SK-N-SH (cell line): Measurements from ENCODE around the gene NOTCH1. TPM values are rescaled to one million over a fixed set of nuclear protein-coding genes. Genes with fewer than 3 reads are reported as not detected.

ENCODE experiments used
- CTCF ChIA-PET: fragments of 300-600, 350-600 bp; formaldehyde crosslinking; extraction: SDS; loops from one replicate; lab custom pipeline; 2021; lab: Yijun Ruan, JAX
- POLR2A ChIA-PET: fragments of 350-600 bp; sonication (Branson Sonifier 250); formaldehyde crosslinking; extraction: SDS; loops from one replicate; lab custom pipeline; 2020; ENCODE audit warnings: antibody characterized with exemption, inconsistent platforms; lab: Yijun Ruan, JAX
- DNase-seq: peaks from one replicate; pipeline ENCODE4 v3.0.0; 2012
- H2AFZ ChIP-seq: fragments of 200-600 bp; sonication (generic); 2 replicates; pipeline ENCODE4 v1.8.1; 2016; ENCODE audit warnings: antibody characterized with exemption, mild to moderate bottlenecking, low read depth
- H3F3A ChIP-seq: fragments of 200-600 bp; sonication (generic); replicated peaks from 2 replicates; pipeline ENCODE3; 2016; ENCODE audit warnings: antibody characterized with exemption, mild to moderate bottlenecking; ENCODE audit not compliant: insufficient read depth
- H3K27ac ChIP-seq, 2 experiments: fragments of 200-500 bp in 1 of 2; fragments of 200-600 bp in 1 of 2; sonication (Bioruptor generic) in 1 of 2; sonication (generic), shearing (Covaris generic) in 1 of 2; 2 replicates each; pipeline versions ENCODE4 v1.5.1 to v1.6.1; 2014 to 2016; ENCODE audit warnings: low read depth in 2 of 2, inconsistent platforms in 1 of 2, low read length in 1 of 2, mild to moderate bottlenecking in 1 of 2, mixed read lengths in 1 of 2
- H3K27me3 ChIP-seq: fragments of 200-600 bp; sonication (generic), shearing (Covaris generic); 2 replicates; pipeline ENCODE4 v1.6.1; 2016; ENCODE audit warnings: mixed run types; ENCODE audit not compliant: insufficient read depth
- H3K36me3 ChIP-seq, 2 experiments: fragments of 200-500 bp in 1 of 2; fragments of 200-600 bp in 1 of 2; sonication (Bioruptor generic) in 1 of 2; sonication (generic) in 1 of 2; replicated peaks in 1 of 2; 2 replicates each; pipeline versions ENCODE3 to v1.5.1; 2014 to 2016; ENCODE audit warnings: low read length in 1 of 2, mild to moderate bottlenecking in 1 of 2; ENCODE audit not compliant: insufficient read depth in 2 of 2, control insufficient read depth in 1 of 2
- H3K4me1 ChIP-seq, 2 experiments: fragments of 200-500 bp in 1 of 2; fragments of 200-600 bp in 1 of 2; sonication (Bioruptor generic) in 1 of 2; sonication (generic), shearing (Covaris generic) in 1 of 2; 2 replicates each; pipeline versions ENCODE4 v1.5.1 to v1.6.1; 2014 to 2016; ENCODE audit warnings: low read depth in 1 of 2, low read length in 1 of 2, mixed run types in 1 of 2; ENCODE audit not compliant: insufficient read depth in 2 of 2, control insufficient read depth in 1 of 2
- H3K4me2 ChIP-seq: fragments of 200-600 bp; sonication (generic), shearing (Covaris generic); 2 replicates; pipeline ENCODE4 v1.6.1; 2017; ENCODE audit warnings: mixed run types
- H3K4me3 ChIP-seq, 2 experiments: fragments of 200-500 bp in 1 of 2; fragments of 200-600 bp in 1 of 2; sonication (Bioruptor generic) in 1 of 2; sonication (generic), shearing (Covaris generic) in 1 of 2; 2 replicates each; pipeline versions ENCODE4 v1.5.1 to v1.8.1; 2014 to 2016; ENCODE audit warnings: low read depth in 2 of 2, inconsistent platforms in 1 of 2, low read length in 1 of 2, mild to moderate bottlenecking in 1 of 2, mixed read lengths in 1 of 2, moderate library complexity in 1 of 2
- H3K79me2 ChIP-seq: fragments of 200-600 bp; sonication (generic); 2 replicates; pipeline ENCODE4 v1.8.1; 2017; ENCODE audit warnings: mild to moderate bottlenecking; ENCODE audit not compliant: insufficient read depth
- H3K9ac ChIP-seq: fragments of 200-600 bp; sonication (generic); 2 replicates; pipeline ENCODE4 v1.6.1; 2017; ENCODE audit warnings: mixed run types
- H3K9me2 ChIP-seq: fragments of 200-600 bp; sonication (generic); 2 replicates; pipeline ENCODE4 v1.6.1; 2017; ENCODE audit warnings: mixed run types
- H3K9me3 ChIP-seq: fragments of 200-600 bp; sonication (generic); 2 replicates; pipeline ENCODE4 v1.6.1; 2017; ENCODE audit warnings: mixed run types, mild to moderate bottlenecking, moderate library complexity
- H4K20me1 ChIP-seq: fragments of 200-600 bp; sonication (generic); 2 replicates; pipeline ENCODE4 v1.6.1; 2017; ENCODE audit warnings: mild to moderate bottlenecking, mixed run types; ENCODE audit not compliant: insufficient read depth
- CHD2 ChIP-seq: fragments of 150-350 bp; IDR thresholded peaks from 2 replicates; pipeline ENCODE4 v1.6.1; 2018; ENCODE audit warnings: low read length; ENCODE audit not compliant: partially characterized antibody
- FOXJ3 ChIP-seq: sonication (generic); formaldehyde crosslinking; IDR thresholded peaks from 2 replicates; pipeline ENCODE4 v1.5.1; 2020; ENCODE audit warnings: mild to moderate bottlenecking, missing genetic modification reagents
- FOXM1 ChIP-seq: IDR thresholded peaks from 2 replicates; pipeline ENCODE4 v1.4.0; 2012; ENCODE audit warnings: low read depth, mild to moderate bottlenecking
- GABPA ChIP-seq: IDR thresholded peaks from 2 replicates; pipeline ENCODE4 v1.4.0; 2012; ENCODE audit warnings: low read depth, mild to moderate bottlenecking
- GATA2 ChIP-seq: sonication (generic); formaldehyde crosslinking; IDR thresholded peaks from 2 replicates; pipeline ENCODE4 v1.5.0; 2020; ENCODE audit warnings: mild to moderate bottlenecking, missing genetic modification reagents
- JUND ChIP-seq: IDR thresholded peaks from 2 replicates; pipeline ENCODE4 v1.4.0; 2012
- MAX ChIP-seq: IDR thresholded peaks from 2 replicates; pipeline ENCODE4 v1.4.0; 2012; ENCODE audit warnings: low read depth
- MEF2A ChIP-seq: IDR thresholded peaks from 2 replicates; pipeline ENCODE4 v1.4.0; 2012; ENCODE audit warnings: low read depth, borderline replicate concordance
- NFIC ChIP-seq: IDR thresholded peaks from 2 replicates; pipeline ENCODE4 v1.4.0; 2012; ENCODE audit warnings: borderline replicate concordance
- POLR2AphosphoS5 ChIP-seq: IDR thresholded peaks from 2 replicates; pipeline ENCODE4 v1.6.1; 2012; ENCODE audit warnings: low read depth, low read length
- RCOR1 ChIP-seq: fragments of 150-350 bp; IDR thresholded peaks from 2 replicates; pipeline ENCODE4 v1.6.1; 2017; ENCODE audit warnings: antibody characterized with exemption, low read length
- RXRA ChIP-seq: IDR thresholded peaks from 2 replicates; pipeline ENCODE4 v1.4.0; 2012; ENCODE audit warnings: low read depth, mild to moderate bottlenecking, borderline replicate concordance
- SIN3A ChIP-seq: IDR thresholded peaks from 2 replicates; pipeline ENCODE4 v1.6.1; 2012; ENCODE audit warnings: low read depth, mild to moderate bottlenecking, low read length, moderate library complexity, borderline replicate concordance
- SMC3 ChIP-seq: IDR thresholded peaks from 2 replicates; pipeline ENCODE4 v1.6.1; 2012; ENCODE audit warnings: low read depth, low read length, improper control_type of control experiment
- TAF1 ChIP-seq: IDR thresholded peaks from 2 replicates; pipeline ENCODE4 v1.6.1; 2012; ENCODE audit warnings: low read depth, mild to moderate bottlenecking, low read length, moderate library complexity, borderline replicate concordance
- TCF12 ChIP-seq: IDR thresholded peaks from 2 replicates; pipeline ENCODE4 v1.4.0; 2012
- TEAD4 ChIP-seq: IDR thresholded peaks from 2 replicates; pipeline ENCODE4 v1.4.0; 2012; ENCODE audit warnings: mild to moderate bottlenecking, borderline replicate concordance; ENCODE audit not compliant: insufficient read depth
- YY1 ChIP-seq: IDR thresholded peaks from 2 replicates; pipeline ENCODE4 v1.4.0; 2012; ENCODE audit warnings: low read depth, mild to moderate bottlenecking
- WGBS: methylation state at CpG from one replicate; pipeline ENCODE4 v1.1.6; 2017; ENCODE audit warnings: low lambda C conversion rate; 5-methylcytosine and 5-hydroxymethylcytosine counted together
- polyA plus RNA-seq, 3 experiments: library from polyadenylated mRNA; depleted of rRNA; stranded (reverse); fragments of >200 nt; gene quantifications; 2 replicates each; pipeline ENCODE4 v1.2.3, GENCODE V29; 2012
- TF ChIP-seq, protein P1 (sequence below): IDR thresholded peaks from 2 replicates; pipeline ENCODE4; 2012
- TF ChIP-seq, protein P2 (sequence below): fragments of 200-600 bp; sonication (generic); IDR thresholded peaks from 2 replicates; pipeline ENCODE4 v1.6.1; 2017; ENCODE audit warnings: antibody characterized with exemption, mild to moderate bottlenecking, moderate library complexity

Gene NOTCH1
- polyA plus RNA-seq, 1 of the 3 experiments (the other 2 are of a cell fraction), result 6.6 TPM

- no peaks in the 10 kb centered on the region for H3K79me2 ChIP-seq
- H3K4me1 ChIP-seq, result peaks cover 0 to 9% of the 10 kb centered on the region in 2 experiments; a peak in 1 of 4 replicates
- no peak overlapping the region for H3K27ac ChIP-seq
- 97% methylated on average over 10 of the region's 18 CpGs for whole genome bisulfite sequencing
- no peak overlapping the region for H3K4me3 ChIP-seq
- H3K9me2 ChIP-seq, result no peaks in the 10 kb centered on the region
- POLR2A ChIA-PET, result no interaction called here
- no peak for DNase-seq
- CTCF ChIA-PET, result interaction anchor here (1.1 to 7.0 kb wide), 3 partner anchors 9 to 135 kb away, joined by 3 to 54 read pairs (median 4); no protein-coding TSS in a partner anchor
- TF ChIP-seq RCOR1 (no peak), JUND (no peak), GABPA (no peak), SIN3A (no peak), MAX (no peak), NFIC (no peak), FOXJ3 (CRISPR knock-in tag) (no peak)
- TF ChIP-seq, all 33 proteins: peak for 0
- Histone ChIP-seq H3F3A (peaks cover 6% of the 10 kb centered on the region), H3K36me3 (peaks cover 0 to 44% of the 10 kb centered on the region in 2 experiments), H3K9ac (no peak overlapping the region), H4K20me1 (no peaks in the 10 kb centered on the region), H3K4me2 (no peak overlapping the region), H2AFZ (no peak overlapping the region), H3K27me3 (no peaks in the 10 kb centered on the region), H3K9me3 (no peaks in the 10 kb centered on the region)
Measured at GRCh38 chr9:136496181-136496580, 49.7 kb downstream of the NOTCH1 start.

GRCh38 chr9:136495238-136495800, 50.5 kb downstream of the NOTCH1 start:
- Histone ChIP-seq H2AFZ (no peak overlapping the region), H3K27me3 (no peaks in the 10 kb centered on the region), H3K9me2 (no peaks in the 10 kb centered on the region), H3K27ac (no peak overlapping the region), H3K9ac (no peak overlapping the region), H3F3A (peaks cover 6% of the 10 kb centered on the region), H3K79me2 (no peaks in the 10 kb centered on the region), H3K9me3 (no peaks in the 10 kb centered on the region), H3K4me1 (peaks cover 0 to 9% of the 10 kb centered on the region in 2 experiments; a peak in 1 of 4 replicates), H3K36me3 (peaks cover 0 to 39% of the 10 kb centered on the region in 2 experiments), H4K20me1 (no peaks in the 10 kb centered on the region), H3K4me2 (no peak overlapping the region), H3K4me3 (no peak overlapping the region)
- no peak for DNase-seq
- TF ChIP-seq GATA2 (CRISPR knock-in tag) (no peak), FOXM1 (no peak), TAF1 (no peak), RXRA (no peak), SMC3 (no peak), TEAD4 (no peak), CHD2 (no peak), MEF2A (no peak), POLR2AphosphoS5 (no peak), TCF12 (no peak), YY1 (no peak), GABPA (no peak), RCOR1 (no peak)
- TF ChIP-seq, protein P1, sequence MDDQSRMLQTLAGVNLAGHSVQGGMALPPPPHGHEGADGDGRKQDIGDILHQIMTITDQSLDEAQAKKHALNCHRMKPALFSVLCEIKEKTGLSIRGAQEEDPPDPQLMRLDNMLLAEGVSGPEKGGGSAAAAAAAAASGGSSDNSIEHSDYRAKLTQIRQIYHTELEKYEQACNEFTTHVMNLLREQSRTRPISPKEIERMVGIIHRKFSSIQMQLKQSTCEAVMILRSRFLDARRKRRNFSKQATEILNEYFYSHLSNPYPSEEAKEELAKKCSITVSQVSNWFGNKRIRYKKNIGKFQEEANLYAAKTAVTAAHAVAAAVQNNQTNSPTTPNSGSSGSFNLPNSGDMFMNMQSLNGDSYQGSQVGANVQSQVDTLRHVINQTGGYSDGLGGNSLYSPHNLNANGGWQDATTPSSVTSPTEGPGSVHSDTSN, result no peak
- TF ChIP-seq, protein P2, sequence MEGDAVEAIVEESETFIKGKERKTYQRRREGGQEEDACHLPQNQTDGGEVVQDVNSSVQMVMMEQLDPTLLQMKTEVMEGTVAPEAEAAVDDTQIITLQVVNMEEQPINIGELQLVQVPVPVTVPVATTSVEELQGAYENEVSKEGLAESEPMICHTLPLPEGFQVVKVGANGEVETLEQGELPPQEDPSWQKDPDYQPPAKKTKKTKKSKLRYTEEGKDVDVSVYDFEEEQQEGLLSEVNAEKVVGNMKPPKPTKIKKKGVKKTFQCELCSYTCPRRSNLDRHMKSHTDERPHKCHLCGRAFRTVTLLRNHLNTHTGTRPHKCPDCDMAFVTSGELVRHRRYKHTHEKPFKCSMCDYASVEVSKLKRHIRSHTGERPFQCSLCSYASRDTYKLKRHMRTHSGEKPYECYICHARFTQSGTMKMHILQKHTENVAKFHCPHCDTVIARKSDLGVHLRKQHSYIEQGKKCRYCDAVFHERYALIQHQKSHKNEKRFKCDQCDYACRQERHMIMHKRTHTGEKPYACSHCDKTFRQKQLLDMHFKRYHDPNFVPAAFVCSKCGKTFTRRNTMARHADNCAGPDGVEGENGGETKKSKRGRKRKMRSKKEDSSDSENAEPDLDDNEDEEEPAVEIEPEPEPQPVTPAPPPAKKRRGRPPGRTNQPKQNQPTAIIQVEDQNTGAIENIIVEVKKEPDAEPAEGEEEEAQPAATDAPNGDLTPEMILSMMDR, result no peak
- WGBS, result 91% methylated on average over 17 of the region's 17 CpGs
- POLR2A ChIA-PET, result no interaction called here
- CTCF ChIA-PET, result interaction anchor here (1.8 to 7.0 kb wide), 2 partner anchors 8 to 136 kb away, joined by 4 to 54 read pairs; no protein-coding TSS in a partner anchor
